ENCODE measurements around the gene HMX2. TPM values are rescaled to one million over a fixed set of nuclear protein-coding genes. Genes with fewer than 3 reads are reported as not detected.

The HMX2 gene
- total and polyA plus RNA-seq, 2 of the 13 experiments (the other 11 are each of a cell fraction or from before 2014, with no cell fraction given): not detected

DNA sequence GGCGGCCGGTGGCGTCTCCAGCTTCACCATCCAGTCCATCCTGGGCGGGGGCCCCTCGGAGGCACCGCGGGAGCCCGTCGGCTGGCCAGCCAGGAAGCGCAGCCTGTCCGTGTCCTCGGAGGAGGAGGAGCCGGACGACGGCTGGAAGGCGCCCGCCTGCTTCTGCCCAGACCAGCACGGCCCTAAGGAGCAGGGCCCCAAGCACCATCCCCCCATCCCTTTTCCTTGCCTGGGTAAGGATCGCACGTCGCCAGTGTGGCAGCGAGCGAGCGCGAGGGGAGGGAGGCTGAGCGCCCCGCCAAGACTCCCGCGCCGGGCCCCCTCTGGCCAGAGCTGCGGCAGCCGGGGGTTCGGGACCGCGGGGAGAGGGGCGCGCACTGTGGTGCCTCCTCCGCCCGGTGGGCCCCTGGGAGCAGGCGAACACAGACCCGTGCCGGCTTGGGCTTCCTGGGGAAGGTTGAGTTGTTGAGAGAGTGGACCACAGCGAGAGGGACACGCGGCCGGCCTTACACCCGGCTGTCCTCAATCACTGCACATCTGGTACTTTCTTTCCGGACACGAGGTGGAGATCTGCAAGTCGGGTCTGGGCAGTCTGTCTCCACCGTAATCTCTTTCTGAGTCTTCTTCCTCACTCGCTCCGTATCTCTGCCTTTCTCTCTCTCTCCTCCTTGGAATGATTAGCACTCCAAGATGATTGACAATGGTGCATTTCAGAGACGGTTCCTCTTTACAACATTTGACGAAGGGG, 652 bp downstream of the HMX2 start:
- H3K9me3 ChIP-seq (ENCODE audit: low read length): no peaks in the 10 kb centered on the region
- peaks cover 40% of the 10 kb centered on the region for H3K4me1 ChIP-seq (ENCODE audit: insufficient read depth, low read length)
- H3K4me3 ChIP-seq (replicated peaks in 1 of 3; ENCODE audit: insufficient read depth in 1 of 3, low read depth in 2 of 3, low read length in 3 of 3): peak overlapping the region; percentile 28 to 56 (median 40); a peak in 4 of 6 replicates
- DNase-seq (ENCODE audit: low spot score) (no peak), FAIRE-seq (no peak), ATAC-seq (peak; percentile 17)
- TF ChIP-seq EZH2 (conservative IDR thresholded peaks at IDR 0.05; ENCODE audit: low read depth, low read length): peak; percentile 96; the same call in 1 of the 2 replicates
- TF ChIP-seq GATAD1 (CRISPR knock-in tag; IDR thresholded peaks at IDR 0.05): no peak
- peak; percentile 35; the same call in 1 of the 2 replicates for TF ChIP-seq MTF2 (CRISPR knock-in tag; IDR thresholded peaks at IDR 0.05; ENCODE audit: borderline replicate concordance)
- peak; percentile 19; the same call in 1 of the 2 replicates for TF ChIP-seq ZFY (CRISPR knock-in tag; IDR thresholded peaks at IDR 0.05)
- TF ChIP-seq NR2C2 (CRISPR knock-in tag; IDR thresholded peaks at IDR 0.05; ENCODE audit: borderline replicate concordance): 0 out of 2 replicates have a peak, but pooled peaks have one; percentile 1
- no peak for TF ChIP-seq BHLHE40 (IDR thresholded peaks at IDR 0.05; ENCODE audit: low read length)
- TF ChIP-seq ZNF451 (CRISPR knock-in tag; IDR thresholded peaks at IDR 0.05): no peak
- 0 out of 2 replicates have a peak, but pooled peaks cover 2% of the 10 kb centered on the region for H4K20me1 ChIP-seq (ENCODE audit: insufficient read depth, low read length)
- H2AFZ ChIP-seq (ENCODE audit: low read length): no peak overlapping the region
- WGBS (ENCODE audit: low lambda C conversion rate): 5% methylated on average over 7 of the region's 55 CpGs
- H3K36me3 ChIP-seq (replicated peaks in 1 of 2; ENCODE audit: control insufficient read depth in 1 of 2, insufficient read depth in 2 of 2, low read length in 2 of 2): no peaks in the 10 kb centered on the region
- intact Hi-C loops (cut with micrococcal nuclease; ENCODE audit: unreplicated experiment) (no loop called here), in situ Hi-C loops (cut with HindIII; ENCODE audit: extremely low pct_ligation_motif_present, low pct_unique_long_range_greater_than_20kb) (no loop called here)
- BruUV-seq (replicated peaks): no TSS peak
- no peaks in the 10 kb centered on the region for H3K79me2 ChIP-seq (ENCODE audit: insufficient read depth, low read length)
- ChIA-PET CTCF (ENCODE audit: low intra/inter-chr PET ratio, low total read pairs) (no interaction called here), POLR2A (no interaction called here)
- peak overlapping the region; percentile 63 for H3K4me2 ChIP-seq (ENCODE audit: low read depth, low read length)
- H3K27me3 ChIP-seq (ENCODE audit: control insufficient read depth in 1 of 2, insufficient read depth in 2 of 2, low read length in 2 of 2): peaks cover 29 to 97% of the 10 kb centered on the region in 2 experiments
- H3K27ac ChIP-seq (ENCODE audit: extremely low read length, insufficient read depth, low read length): no peak overlapping the region
- H3K9ac ChIP-seq (ENCODE audit: insufficient read depth, low read depth, low read length): no peak overlapping the region

DNA sequence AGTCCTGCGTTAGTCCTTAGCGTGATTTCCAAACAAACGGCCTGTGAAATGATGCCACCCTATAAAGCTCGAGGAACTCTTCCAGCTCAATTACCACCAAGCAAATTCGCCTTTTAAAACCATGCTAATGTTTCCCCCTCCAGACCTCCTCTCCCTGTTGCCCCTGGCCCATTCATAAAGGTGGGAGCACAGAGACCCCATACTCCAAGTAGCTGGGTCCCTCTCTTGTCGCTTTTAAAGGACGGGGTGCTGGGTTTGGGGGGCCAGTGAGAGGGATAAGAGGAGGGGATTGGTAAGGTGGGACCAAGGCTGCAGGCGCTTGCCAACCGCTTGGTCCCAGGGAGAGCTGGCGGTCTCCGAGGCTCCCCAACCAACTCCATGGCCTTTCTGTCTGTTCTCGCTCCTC, 1.2 kb downstream of the HMX2 start:
- CTCF ChIA-PET (ENCODE audit: low intra/inter-chr PET ratio, low total read pairs): no interaction called here
- FAIRE-seq: no peak

More for the DNA sequence above, 1.2 kb downstream of the HMX2 start:
- H3K4me2 ChIP-seq (ENCODE audit: low read depth, low read length): peak overlapping the region; percentile 63
- peaks cover 29 to 92% of the 10 kb centered on the region in 2 experiments for H3K27me3 ChIP-seq (ENCODE audit: control insufficient read depth in 1 of 2, insufficient read depth in 2 of 2, low read length in 2 of 2)
- no peaks in the 10 kb centered on the region for H3K9me3 ChIP-seq (ENCODE audit: low read length)
- POLR2A ChIA-PET: interaction anchor here (0.5 to 1.2 kb wide), 2 partner anchors 9 to 187 kb away, joined by 4 to 6 read pairs; no protein-coding TSS in a partner anchor
- in situ Hi-C loops (cut with HindIII; ENCODE audit: extremely low pct_ligation_motif_present, low pct_unique_long_range_greater_than_20kb): no loop called here
- no peak overlapping the region for H3K9ac ChIP-seq (ENCODE audit: insufficient read depth, low read depth, low read length)
- H3K4me1 ChIP-seq (ENCODE audit: insufficient read depth, low read length): peaks cover 42% of the 10 kb centered on the region
- H2AFZ ChIP-seq (ENCODE audit: low read length): no peak overlapping the region
- peak; percentile 94; the same call in 1 of the 2 replicates for TF ChIP-seq EZH2 (conservative IDR thresholded peaks at IDR 0.05; ENCODE audit: low read depth, low read length)
- TF ChIP-seq NR3C1 (CRISPR knock-in tag; IDR thresholded peaks at IDR 0.05): no peak
- no peak; the same call in 1 of the 2 replicates for TF ChIP-seq ZFY (CRISPR knock-in tag; IDR thresholded peaks at IDR 0.05)
- no TSS peak for BruUV-seq (replicated peaks)
- no peaks in the 10 kb centered on the region for H3K79me2 ChIP-seq (ENCODE audit: insufficient read depth, low read length)
- DNase-seq (ENCODE audit: low spot score) (no peak), ATAC-seq (no peak)
- H3K27ac ChIP-seq (ENCODE audit: extremely low read length, insufficient read depth, low read length): no peak overlapping the region
- 23% methylated on average over 7 of the region's 12 CpGs for WGBS (ENCODE audit: low lambda C conversion rate)
- peak overlapping the region in 2 of 3 experiments; percentile 22 to 48; a peak in 3 of 6 replicates for H3K4me3 ChIP-seq (replicated peaks in 1 of 3; ENCODE audit: insufficient read depth in 1 of 3, low read depth in 2 of 3, low read length in 3 of 3)
- intact Hi-C loops (cut with micrococcal nuclease; ENCODE audit: unreplicated experiment): no loop called here
- H4K20me1 ChIP-seq (ENCODE audit: insufficient read depth, low read length): 0 out of 2 replicates have a peak, but pooled peaks cover 2% of the 10 kb centered on the region
- H3K36me3 ChIP-seq (replicated peaks in 1 of 2; ENCODE audit: control insufficient read depth in 1 of 2, insufficient read depth in 2 of 2, low read length in 2 of 2): no peaks in the 10 kb centered on the region

Data from HepG2 (cell line).